Measurements from ENCODE around the gene EVC.

The EVC gene

DNA sequence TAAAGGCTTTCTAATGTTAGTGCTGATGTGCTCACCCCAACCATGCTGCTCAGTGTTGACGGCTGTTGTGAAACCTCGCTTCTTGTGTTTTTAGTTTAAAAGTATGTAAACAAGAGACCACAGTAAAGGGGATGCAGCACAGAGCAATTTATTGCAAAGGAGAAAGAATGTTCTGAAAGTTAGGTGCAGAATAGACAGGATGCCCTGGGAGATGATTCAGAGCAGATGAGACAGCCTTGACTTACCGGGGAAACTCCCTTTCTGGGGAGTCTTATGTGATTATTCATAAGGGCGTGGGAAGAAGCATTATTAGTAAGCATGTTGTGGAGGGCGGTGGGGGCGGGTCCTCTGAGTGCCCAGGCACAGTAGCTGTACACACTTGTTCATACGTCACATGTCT lies 47.7 kb downstream of the EVC start:
- DNase-seq = no peak

DNA sequence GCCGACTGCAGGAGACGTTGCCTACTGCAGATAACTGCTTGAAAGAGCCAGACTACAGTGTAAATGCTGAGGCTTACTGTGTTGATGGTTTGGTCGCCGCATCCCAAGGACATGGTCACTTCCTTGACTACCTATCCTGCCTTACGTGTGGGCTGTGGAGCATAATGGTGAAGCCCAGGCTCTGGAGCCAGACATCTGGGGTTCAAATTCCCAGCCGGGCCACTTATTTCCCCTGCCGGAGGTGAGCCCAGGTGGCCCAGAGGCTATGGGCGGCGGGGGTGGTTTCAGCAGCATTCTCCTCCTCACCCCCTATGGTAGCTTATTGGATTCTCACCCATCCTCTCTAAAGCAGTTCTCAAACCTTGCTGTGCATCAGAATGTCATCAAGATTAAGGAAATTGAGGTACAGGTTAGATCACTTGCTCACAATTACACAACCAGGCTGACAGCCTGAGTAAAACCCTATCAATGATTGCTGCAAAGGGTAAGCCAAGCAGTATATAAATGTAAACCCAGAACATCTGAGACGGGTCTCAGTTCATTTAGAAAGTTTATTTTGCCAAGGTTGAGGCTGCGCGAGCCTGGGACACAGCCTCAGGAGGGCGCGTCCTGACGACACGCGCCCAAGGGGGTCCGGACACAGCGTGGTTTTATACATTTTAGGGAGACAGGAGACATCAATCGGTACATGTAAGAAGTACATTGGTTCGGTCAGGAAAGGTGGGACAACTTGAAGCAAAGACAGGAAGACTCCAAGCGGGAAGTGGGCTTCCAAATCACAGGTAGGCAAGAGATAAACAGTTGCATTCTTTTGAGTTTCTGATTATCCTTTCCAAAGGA lies 48.5 kb downstream of the EVC start:
- no peak for DNase-seq

- DNase-seq = no peak
Measured at GRCh38 chr4:5760246-5760645, 49.2 kb downstream of the EVC start.

DNA sequence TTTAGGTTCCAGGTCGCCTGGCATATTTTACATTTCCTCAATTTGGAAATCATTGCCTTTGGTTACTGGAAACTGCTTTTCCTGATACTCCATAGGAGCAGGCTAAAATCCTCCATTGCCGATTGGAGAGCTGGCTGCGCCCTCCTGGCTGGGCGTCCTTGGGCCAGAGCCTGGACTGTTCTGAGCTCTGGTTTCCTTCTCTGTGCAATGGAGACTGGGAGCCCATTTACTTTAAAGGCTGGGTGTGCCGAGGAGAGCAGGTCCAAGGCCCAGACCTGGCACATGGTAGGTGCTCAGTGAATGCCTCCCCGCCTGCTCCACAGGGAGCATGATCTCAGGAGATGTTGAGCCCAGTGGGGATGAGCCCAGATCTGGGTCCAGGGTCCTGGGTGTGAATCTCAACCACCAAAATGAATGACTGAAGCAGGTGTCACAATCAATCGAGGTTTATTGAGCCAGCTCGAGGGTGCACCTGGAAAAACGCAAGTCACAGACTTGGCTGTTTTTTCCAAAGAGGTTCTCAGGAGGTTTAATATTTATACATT lies 50.0 kb downstream of the EVC start:
- DNase-seq = no peak

GRCh38 chr4:5770051-5770450 lies 59.0 kb downstream of the EVC start:
- DNase-seq = no peak

DNA sequence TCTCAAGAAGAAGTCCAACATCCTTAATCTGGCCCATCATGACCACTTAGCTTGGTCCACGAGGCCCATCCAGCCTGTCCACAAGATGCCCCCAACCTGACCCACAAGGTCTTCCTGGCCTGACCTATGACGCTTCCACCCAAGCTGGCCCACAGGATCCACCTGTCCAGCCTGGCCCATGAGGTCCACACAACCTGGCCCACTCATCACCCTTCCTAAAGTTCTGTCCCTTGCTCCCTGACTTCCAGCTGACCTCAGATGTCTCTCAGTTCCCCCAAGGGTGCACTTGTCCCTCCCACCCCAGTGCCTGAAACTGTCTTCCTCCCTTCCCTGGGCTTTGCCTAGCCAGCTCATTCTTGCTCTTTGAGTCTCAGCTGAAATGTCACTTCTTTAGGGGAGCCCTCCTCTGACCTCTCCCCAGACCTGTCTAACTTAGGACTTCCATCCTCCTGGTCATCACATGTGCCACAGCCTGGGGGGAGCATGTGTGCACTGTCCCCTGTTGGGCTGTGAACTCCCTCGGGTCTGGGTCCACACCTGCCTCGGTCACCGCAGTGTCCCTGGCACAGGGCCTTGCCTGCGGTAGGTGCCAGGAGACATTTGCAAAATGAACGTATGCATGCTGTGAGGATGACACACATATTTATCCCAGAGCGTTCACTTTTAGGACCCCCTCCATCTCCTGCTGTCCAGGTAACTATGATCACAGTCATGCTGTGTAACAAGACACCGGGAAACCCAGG lies 61.7 kb downstream of the EVC start:
- DNase-seq = no peak

GRCh38 chr4:5773271-5773555 lies 62.2 kb downstream of the EVC start:
- no peak for DNase-seq

DNA sequence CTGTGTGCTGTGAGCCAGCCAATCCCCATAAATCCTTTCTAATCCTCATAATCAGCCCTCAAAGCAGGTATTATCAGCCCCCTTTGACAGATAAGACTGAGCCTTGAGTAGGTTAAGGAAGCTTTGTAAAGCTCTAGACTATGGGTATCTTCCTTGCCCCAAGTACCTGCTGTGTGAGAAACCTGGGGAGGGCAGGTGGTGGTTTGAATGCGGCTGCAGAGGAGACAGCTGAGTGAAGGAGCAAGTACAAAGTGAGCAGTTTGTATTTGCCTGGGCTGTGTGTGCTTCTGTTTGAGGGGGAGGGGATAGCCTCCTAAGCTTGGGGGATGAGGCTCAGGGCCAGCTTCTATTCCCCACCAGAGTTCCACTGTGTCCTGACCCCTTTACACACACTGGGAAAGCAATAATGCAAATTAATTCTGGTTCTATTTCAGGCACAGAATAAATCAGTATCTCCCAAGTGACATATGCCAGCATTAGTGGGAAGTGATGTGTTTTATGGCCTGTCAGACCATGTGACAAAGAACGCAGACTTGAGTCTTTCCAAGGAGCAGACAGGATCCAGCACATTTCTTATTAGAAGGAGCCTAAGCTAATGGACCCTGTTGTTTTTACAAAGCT lies 63.5 kb downstream of the EVC start:
- DNase-seq = no peak

DNA sequence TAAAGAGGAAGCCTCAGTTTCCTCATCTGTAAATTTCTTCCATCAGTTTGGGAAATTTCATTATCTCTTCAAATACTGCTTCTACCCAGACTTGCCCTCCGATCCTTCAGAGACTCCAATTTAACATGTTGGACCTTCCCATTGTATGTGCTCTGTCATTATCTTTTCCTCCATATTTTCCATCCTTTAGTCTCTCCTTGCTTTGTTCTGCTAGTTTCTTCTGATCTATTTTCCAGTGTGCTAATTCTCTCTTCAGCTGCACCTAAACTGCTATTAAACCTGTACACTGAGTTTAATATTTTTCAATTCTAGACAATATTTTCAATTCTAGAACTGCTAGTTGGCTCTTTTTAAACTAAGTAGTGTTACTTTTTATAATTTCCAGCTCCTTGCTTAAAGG lies 65.5 kb downstream of the EVC start:
- no peak for DNase-seq

- DNase-seq = no peak
Measured at GRCh38 chr4:5780831-5781480, 70.0 kb downstream of the EVC start.

GRCh38 chr4:5781691-5782090 lies 70.7 kb downstream of the EVC start:
- DNase-seq = no peak

DNA sequence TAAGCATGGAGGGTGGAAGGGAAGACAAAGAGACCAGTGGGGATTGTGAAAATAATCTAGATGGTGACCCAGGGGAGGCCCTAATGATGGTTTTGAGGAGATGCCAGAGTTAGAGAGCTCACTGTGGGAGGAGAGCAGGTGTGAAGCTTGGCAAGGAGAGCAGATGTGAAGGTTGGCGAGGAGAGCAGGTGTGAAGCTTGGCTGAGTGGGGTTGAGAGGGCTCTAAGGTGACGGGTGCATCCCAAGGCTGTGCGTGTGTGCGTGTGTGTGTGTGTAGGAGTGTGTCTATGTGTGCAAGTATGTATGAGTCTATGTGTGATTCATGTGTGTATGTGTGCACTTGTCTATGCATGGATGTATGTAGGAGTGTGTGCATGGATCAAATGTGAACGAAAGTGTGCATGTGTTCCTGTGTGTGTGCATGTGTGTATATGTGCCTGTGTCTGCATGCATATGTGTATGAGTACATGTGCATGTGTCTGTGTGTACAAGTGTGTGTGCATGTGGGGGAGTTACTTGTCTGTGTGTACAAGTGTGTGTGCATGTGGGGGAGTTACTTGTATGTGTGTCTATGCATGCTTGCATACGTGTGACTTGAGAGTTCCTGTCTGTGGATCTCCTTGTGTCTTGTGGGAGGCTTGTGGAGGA lies 72.0 kb downstream of the EVC start:
- no peak for DNase-seq

DNA sequence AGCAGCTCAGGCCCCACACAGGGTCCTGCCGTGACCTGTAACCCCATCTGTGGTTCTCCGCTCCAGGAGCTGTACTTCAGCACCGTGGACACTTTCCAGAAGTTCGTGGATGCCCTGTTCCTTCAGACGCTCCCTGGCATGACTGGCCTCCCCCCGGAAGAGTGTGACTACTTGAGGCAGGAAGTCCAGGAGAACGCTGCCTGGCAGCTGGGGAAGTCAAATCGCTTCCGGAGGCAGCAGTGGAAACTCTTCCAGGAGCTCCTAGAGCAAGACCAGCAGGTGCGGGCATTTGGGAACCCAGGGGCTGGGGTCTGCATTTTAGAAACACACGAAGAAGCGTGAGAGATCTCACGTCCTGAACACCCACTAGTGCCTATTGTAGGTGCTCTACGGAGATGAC lies 72.5 kb downstream of the EVC start:
- DNase-seq = no peak

DNA sequence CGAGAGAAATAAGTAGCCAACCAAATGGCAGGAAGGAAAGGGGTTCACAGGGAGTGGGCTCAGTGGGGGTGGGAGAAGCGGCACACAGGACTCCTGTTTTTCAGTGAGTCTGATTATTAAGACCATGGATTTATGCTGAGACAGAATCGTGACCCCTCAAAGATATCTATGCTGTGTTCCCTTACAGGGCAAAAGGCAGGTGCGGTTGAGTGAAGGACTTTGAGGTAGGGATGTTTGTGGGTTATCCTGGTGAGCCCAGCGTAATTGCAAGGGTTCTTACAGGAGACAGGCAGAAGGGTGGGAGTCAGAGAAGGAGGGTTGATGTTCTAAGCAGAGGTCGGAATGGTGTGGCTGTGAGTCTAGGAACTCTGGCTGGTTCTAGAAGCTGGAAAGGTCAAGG lies 73.0 kb downstream of the EVC start:
- no peak for DNase-seq

DNA sequence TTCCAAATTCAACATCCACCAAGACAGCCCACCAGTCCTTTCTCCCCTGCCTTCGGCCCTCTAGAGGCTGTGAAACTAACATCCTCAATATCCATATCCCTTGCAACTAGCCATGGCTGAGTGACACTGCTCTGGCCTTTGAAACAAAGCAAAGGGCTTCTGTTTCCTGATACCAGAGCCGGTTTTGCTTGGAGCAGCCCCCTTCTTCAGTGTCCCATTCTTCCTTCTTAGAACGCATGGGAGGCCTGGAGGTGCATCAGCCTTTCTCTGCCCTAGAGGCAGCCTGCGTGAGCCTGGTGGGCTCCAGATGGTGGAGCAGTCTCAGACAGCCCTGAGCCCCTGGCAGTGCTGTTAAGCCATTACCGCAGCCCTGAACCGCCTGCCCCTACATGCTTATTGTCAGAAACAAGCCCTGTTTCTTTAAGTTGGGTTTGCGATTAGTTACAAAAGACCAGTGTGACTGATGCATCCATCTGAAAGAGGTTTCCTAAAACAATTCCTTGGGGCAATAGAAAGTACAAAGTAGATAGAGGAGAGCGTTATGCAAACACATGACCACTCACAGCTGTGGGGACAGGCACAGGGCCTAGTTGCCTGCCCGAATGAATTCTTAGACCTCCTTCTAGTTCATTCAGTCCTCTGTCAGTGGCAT lies 74.1 kb downstream of the EVC start:
- no peak for DNase-seq

DNA sequence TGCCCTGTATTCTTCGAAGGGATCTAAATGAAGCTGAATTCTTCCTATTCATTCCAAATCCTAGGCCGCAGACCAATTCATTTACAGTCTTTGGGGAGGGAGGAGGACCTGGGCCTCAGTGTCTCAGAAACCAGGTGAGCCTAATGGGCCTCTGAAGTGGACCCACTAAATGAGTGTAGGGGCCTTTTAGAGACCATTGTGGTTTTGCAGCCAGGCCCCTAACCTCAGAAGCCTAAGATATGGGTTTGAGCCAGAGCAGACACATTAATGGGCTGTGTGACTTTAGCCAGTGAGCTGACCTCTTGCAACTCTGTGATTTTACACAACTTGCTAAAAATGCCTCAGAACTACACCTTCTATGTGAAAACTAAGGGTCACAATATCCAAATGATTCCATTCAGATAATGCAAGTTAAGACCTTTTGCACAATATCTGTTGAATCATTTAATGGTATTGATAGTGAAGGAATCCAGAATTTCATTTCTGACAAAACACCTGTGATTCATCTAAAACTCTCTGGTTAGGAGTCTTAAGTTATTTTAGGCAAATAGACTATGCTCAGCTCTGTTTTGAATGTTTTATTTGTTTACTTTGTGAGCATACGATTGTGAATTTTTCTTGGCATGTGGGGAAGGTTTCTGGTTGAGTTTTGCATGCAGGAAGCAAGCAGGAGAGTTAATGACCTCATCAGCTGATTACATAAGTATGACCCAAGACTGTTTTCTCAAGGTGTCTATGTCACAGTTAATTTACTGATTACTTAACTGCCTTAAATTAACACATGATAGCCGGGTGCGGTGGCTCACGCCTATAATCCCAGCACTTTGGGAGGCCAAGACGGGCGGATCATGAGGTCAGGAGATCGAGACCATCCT lies 75.0 kb downstream of the EVC start:
- no peak for DNase-seq

GRCh38 chr4:5787311-5787710 lies 76.3 kb downstream of the EVC start:
- no peak for DNase-seq

- DNase-seq = no peak
Measured at GRCh38 chr4:5788144-5788543, 77.1 kb downstream of the EVC start.

- no peak for DNase-seq
Measured at GRCh38 chr4:5789141-5789540, 78.1 kb downstream of the EVC start.

DNA sequence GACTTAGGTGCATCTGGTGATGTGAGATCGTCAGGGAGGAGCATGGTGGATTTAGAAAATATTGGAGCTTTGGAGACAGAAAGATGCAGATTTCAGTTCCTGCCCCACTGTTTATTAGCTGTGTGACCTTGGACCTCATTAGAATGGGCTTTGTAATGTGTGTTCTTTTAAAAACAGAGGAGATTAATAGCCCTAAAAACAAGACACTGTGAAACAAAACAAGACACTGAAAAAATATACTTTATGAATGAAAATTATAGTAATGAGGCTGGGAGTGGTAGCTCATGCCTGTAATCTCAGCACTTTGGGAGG lies 79.5 kb downstream of the EVC start:
- no peak for DNase-seq

GRCh38 chr4:5791654-5792053 lies 80.7 kb downstream of the EVC start:
- DNase-seq = no peak

GRCh38 chr4:5793514-5793913 lies 82.5 kb downstream of the EVC start:
- DNase-seq = no peak

Measured in NCI-H1930 (cell line).